GM12874 (cell line): ENCODE results near the gene ANKRA2.

Experiments
- CTCF ChIP-seq: IDR thresholded peaks from 2 replicates; pipeline ENCODE4 v1.5.1; 2011; ENCODE audit warnings: low read depth, mild to moderate bottlenecking, control low read depth, low read length, moderate library complexity; ENCODE audit not compliant: insufficient read depth

The ANKRA2 gene

DNA sequence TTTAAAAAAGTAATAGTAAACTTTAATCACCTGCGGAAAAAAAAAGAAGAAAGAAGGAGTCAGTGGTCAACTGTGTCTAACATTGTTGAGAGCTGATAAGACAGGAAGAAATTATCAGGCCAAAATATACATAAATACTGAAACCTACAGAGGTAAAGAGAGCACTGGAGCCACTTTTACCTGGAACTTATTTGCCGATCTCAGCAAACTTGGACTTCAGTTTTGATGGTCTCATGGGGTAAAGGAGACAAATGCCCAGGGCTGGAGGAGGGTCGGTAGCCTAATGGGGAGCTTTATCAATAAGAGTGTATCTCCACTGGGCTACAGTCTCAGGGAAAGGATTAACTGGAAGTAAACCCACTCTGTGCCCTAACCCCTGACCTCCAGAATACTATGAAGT is 33.9 kb upstream of the ANKRA2 start:
- TF ChIP-seq CTCF: no peak

- peak; percentile 55; the same call in 1 of the 2 replicates for TF ChIP-seq CTCF
Observed at GRCh38 chr5:73596705-73597328, 31.4 kb upstream of the ANKRA2 start.

- TF ChIP-seq CTCF: no peak
Observed at GRCh38 chr5:73592551-73592950, 27.1 kb upstream of the ANKRA2 start.

GRCh38 chr5:73591698-73592501 is 26.5 kb upstream of the ANKRA2 start:
- no peak for TF ChIP-seq CTCF

DNA sequence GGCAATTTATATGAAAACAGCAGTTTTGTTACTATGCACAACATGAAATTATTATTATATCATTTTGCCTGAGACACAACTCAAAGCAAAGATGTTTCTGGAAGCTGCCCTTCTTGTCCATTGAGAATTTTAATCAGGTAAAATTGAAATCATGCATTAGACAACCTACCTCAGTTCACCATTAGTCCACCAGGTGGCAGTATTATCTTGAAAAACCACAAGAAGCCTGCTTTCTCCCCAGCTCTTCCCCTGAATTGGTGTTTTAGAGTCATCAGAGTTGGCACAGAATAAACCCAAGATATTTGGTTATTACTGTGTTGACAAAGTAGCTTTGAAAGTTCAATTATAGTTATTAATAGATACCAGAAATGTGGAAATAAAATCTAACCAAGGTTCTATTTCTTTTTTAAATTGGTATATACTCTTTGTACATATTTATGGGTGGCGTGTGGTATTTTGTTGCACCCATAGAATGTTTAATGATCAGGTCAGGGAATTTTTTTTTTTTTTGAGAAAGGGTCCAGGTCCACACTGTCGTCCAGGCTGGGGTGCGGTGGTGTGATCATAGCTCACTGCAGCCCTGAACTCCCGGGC is 25.8 kb upstream of the ANKRA2 start:
- TF ChIP-seq CTCF: peak; percentile 39; the same call in 1 of the 2 replicates

- no peak for TF ChIP-seq CTCF
Observed at GRCh38 chr5:73587923-73588322, 22.5 kb upstream of the ANKRA2 start.
